PFSK-1 (cell line): ENCODE data around the gene HCN1.

Experiments used
- FOXP2 ChIP-seq: optimal IDR thresholded peaks from 2 replicates; pipeline ENCODE3; 2011; ENCODE audit warnings: borderline replicate concordance, control low read depth, inconsistent platforms; ENCODE audit not compliant: insufficient read depth; ENCODE audit errors: extremely low read length, extremely low read depth
- POLR2AphosphoS5 ChIP-seq: IDR thresholded peaks from 2 replicates; pipeline ENCODE4 v1.6.1; 2012; ENCODE audit warnings: low read depth, mild to moderate bottlenecking, control low read depth, low read length, moderate library complexity
- REST ChIP-seq, 2 experiments: IDR thresholded peaks; 2 replicates each; pipeline versions ENCODE4 v1.6.1 to v1.8.0; 2011 to 2012; ENCODE audit warnings: low read depth in 2 of 2, low read length in 2 of 2, control low read depth in 1 of 2, inconsistent platforms in 1 of 2, mild to moderate bottlenecking in 1 of 2, moderate library complexity in 1 of 2; ENCODE audit not compliant: insufficient read depth in 1 of 2
- SIN3A ChIP-seq: IDR thresholded peaks from 2 replicates; pipeline ENCODE4 v1.6.1; 2012; ENCODE audit warnings: mild to moderate bottlenecking, low read length, moderate library complexity, borderline replicate concordance; ENCODE audit not compliant: insufficient read depth
- TAF1 ChIP-seq: IDR thresholded peaks from 2 replicates; pipeline ENCODE4 v1.6.1; 2012; ENCODE audit warnings: low read length, control low read depth, borderline replicate concordance; ENCODE audit not compliant: insufficient read depth

The HCN1 gene

GRCh38 chr5:45601424-45601823, 94.8 kb downstream of the HCN1 start:
- TF ChIP-seq POLR2AphosphoS5 (no peak), SIN3A (no peak), FOXP2 (no peak), TAF1 (no peak), REST (IDR thresholded peaks at IDR 0.05; ENCODE audit: insufficient read depth in 1 of 2, low read depth in 2 of 2, low read length in 2 of 2) (no peak)

GRCh38 chr5:45596320-45596719, 99.9 kb downstream of the HCN1 start:
- no peak for TF ChIP-seq FOXP2
- TF ChIP-seq POLR2AphosphoS5 = no peak
- TF ChIP-seq TAF1 = no peak

DNA sequence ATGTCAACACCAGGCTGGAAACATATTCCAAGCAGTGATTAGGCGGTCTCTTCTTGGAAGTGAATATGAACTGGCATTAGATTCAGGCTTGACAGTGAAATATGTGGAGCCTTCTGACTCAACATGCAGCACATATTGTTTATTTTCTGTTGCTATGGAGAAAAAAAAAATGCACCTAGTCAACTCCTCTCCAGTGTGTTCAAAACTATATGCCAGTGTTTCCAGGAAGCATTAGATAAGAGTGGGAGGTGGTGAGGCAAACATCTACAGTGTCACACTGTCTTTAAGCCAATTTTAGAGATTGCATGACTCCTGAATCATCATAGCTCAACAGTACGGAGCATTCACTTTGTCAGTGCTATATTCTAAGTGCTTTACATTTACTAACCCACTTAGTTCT, 117.9 kb downstream of the HCN1 start:
- TF ChIP-seq REST (IDR thresholded peaks at IDR 0.05; ENCODE audit: insufficient read depth in 1 of 2, low read depth in 2 of 2, low read length in 2 of 2) = no peak
- TF ChIP-seq POLR2AphosphoS5 = no peak
- no peak for TF ChIP-seq FOXP2
- no peak for TF ChIP-seq TAF1
- TF ChIP-seq SIN3A = no peak

DNA sequence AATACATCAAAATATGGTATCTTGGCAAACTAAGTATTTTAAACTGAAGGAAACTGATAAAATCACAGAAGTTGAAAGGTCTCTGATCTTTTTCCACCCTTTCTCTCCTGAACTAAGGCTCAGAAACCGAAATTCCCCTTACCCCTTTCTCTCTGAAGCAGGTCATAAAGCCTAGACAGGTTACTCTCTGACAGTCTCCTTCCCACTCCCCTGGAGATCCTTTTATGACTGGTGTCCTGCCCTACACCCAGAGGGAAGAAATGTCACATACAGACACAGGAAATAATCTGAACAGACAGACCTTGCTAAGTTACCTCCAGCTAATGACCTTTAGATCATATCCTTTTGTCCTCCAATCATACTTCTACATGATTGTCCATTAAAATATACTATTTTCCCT, 127.4 kb downstream of the HCN1 start:
- TF ChIP-seq POLR2AphosphoS5 (no peak), FOXP2 (no peak), REST (IDR thresholded peaks at IDR 0.05; ENCODE audit: insufficient read depth in 1 of 2, low read depth in 2 of 2, low read length in 2 of 2) (no peak), SIN3A (no peak), TAF1 (no peak)

DNA sequence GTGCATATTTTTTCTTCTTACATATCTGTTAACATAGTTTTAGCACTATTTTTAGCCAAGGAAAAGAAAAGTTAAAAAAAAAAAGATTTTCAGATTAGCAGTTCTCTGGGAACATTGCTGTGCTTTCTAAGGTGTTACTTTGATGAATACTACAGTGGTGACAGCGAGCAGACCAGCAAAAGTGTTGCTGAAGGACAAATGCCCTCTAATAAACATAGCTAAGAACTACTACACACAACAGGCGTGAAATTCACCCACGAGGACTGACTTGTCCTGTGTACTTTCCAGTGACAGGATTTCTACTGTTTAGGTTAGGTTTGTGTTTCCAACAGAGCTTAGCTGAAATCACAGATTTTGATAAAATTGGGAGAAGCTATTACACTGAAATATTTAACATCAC, 153.8 kb downstream of the HCN1 start:
- TF ChIP-seq FOXP2 = no peak
- no peak for TF ChIP-seq POLR2AphosphoS5
- TF ChIP-seq SIN3A = no peak
- no peak for TF ChIP-seq REST (IDR thresholded peaks at IDR 0.05; ENCODE audit: insufficient read depth in 1 of 2, low read depth in 2 of 2, low read length in 2 of 2)
- TF ChIP-seq TAF1 = no peak
